Body of pancreas (tissue), 4 donors: ENCODE measurements around the gene SEC24B. TPM values are rescaled to one million over a fixed set of nuclear protein-coding genes. Genes with fewer than 3 reads are reported as not detected.

Experiments
- ATAC-seq: fragments of 150-250 bp; one replicate; pipeline ENCODE4 v1.9.1; 2016
- DNase-seq, 4 donors: peaks; one replicate each; pipeline ENCODE4 v3.0.0-alpha.2; 2019
- H3K27ac ChIP-seq, 4 donors: fragments of 200-600 bp; sonication (generic); 1 replicate in 3 of 4; 2 replicates in 1 of 4; pipeline versions ENCODE4 v1.5.1 to v1.6.1; 2016 to 2019; ENCODE audit warnings: mild to moderate bottlenecking in 1 of 4, mixed read lengths in 1 of 4, moderate library complexity in 1 of 4
- H3K27me3 ChIP-seq, 2 donors: fragments of 200-600 bp; sonication (generic); one replicate each; pipeline ENCODE4 v1.6.0; 2016; ENCODE audit warnings: mild to moderate bottlenecking in 1 of 2
- H3K36me3 ChIP-seq, 2 donors: fragments of 200-600 bp; sonication (generic); replicated peaks in 1 of 2; 2 replicates each; pipeline ENCODE4 v1.5.1; 2016; ENCODE audit warnings: low read depth in 2 of 2; ENCODE audit not compliant: insufficient read depth in 1 of 2
- H3K4me1 ChIP-seq: fragments of 200-600 bp; sonication (generic); one replicate; pipeline ENCODE4 v1.6.0; 2016
- H3K4me3 ChIP-seq, 2 donors: fragments of 200-600 bp; sonication (generic); 1 replicate in 1 of 2; 2 replicates in 1 of 2; pipeline ENCODE4 v1.5.1; 2016 to 2019
- H3K9me3 ChIP-seq, 3 donors: fragments of 200-600 bp; sonication (generic); 1 replicate in 2 of 3; 2 replicates in 1 of 3; pipeline ENCODE4 v1.5.1; 2016
- POLR2A ChIP-seq, 3 donors: fragments of 450-650 bp; IDR thresholded peaks; one replicate each; pipeline ENCODE4 v1.6.1; 2016; ENCODE audit warnings: antibody characterized with exemption in 3 of 3, mild to moderate bottlenecking in 2 of 3
- WGBS, 2 donors: methylation state at CpG; one replicate each; pipeline ENCODE4 v1.1.5; 2017; 5-methylcytosine and 5-hydroxymethylcytosine counted together
- intact Hi-C: fragments of 100-400 bp; cut with DNase I; formaldehyde crosslinking; loops from one replicate; pipeline ENCODE4 v1.15.1; 2023
- total RNA-seq, 2 donors: library from RNA; depleted of rRNA; stranded (reverse); fragments of >200 nt; gene quantifications; one replicate each; pipeline ENCODE4 v1.1.0, GENCODE V29; 2016
- TF ChIP-seq, protein P1 (sequence below), 7 experiments: fragments of 450-650 bp in 4 of 7; fragments of 200-600 bp in 3 of 7; sonication (generic) in 3 of 7; IDR thresholded peaks; one replicate each; pipeline ENCODE4 v1.5.1; 2016 to 2019; ENCODE audit warnings: antibody characterized with exemption in 7 of 7

SEC24B gene
- total RNA-seq: 10 to 100 TPM; 10.2 to 16.3 TPM

DNA sequence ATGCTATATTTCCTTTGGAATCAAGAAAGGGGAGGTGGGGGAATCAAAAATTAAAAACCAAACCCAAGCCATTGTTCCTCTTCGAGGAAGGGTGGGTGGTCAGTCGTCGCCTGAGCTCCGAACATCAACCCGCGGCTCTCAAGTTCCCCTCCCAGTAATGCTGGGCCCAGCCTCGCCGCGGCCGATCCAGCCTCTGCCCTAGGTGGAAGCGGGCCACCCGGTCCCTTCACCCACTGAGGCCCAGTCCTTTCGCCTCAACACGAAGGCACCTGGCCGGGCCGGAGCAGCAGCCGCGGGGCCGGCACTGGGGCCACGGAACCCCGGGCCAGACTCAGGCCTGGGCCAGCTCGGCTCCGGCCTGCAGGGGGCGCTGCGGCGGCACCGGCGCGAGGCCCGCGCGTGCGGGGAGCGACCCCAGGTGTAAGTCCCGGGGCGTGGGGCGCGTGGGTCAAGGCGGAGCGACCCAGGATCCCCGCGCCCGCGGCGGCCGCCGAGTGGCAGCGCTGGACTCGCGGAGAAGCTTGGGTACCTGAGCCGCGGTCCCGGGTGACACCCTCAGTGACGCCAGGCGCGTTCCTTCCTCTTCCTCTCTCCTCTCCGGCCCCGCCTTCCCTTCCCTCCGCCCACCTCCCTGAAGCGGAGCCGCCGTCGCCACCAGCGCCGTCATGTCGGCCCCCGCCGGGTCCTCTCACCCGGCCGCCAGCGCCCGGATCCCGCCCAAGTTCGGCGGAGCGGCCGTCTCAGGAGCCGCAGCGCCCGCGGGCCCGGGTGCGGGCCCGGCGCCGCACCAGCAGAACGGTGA, at the start of gene SEC24B:
TSS of gene SEC24B (plus strand) at position 611 of the 802 bp plus-strand sequence. CDS start at position 666, 55 bp downstream.
- ATAC-seq (peak; percentile 92), DNase-seq (peak; percentile 87 to 93 (median 88))
- WGBS, 2 donors: 1% methylated on average over 33 to 57 of the region's 87 CpGs
- Histone ChIP-seq H3K9me3 (no peaks in the 10 kb centered on the region), H3K27me3 (no peaks in the 10 kb centered on the region), H3K27ac (peak within 1 kb of the TSS; percentile 81 to 91 (median 90)), H3K4me1 (peaks cover 33% of the 10 kb centered on the region), H3K36me3 (no peaks in the 10 kb centered on the region), H3K4me3 (peak within 1 kb of the TSS; percentile 42 to 46)
- intact Hi-C loops: no loop called here
- peak; percentile 70 to 76 (median 72) for TF ChIP-seq POLR2A (IDR thresholded peaks at IDR 0.05)
- TF ChIP-seq, protein P1, sequence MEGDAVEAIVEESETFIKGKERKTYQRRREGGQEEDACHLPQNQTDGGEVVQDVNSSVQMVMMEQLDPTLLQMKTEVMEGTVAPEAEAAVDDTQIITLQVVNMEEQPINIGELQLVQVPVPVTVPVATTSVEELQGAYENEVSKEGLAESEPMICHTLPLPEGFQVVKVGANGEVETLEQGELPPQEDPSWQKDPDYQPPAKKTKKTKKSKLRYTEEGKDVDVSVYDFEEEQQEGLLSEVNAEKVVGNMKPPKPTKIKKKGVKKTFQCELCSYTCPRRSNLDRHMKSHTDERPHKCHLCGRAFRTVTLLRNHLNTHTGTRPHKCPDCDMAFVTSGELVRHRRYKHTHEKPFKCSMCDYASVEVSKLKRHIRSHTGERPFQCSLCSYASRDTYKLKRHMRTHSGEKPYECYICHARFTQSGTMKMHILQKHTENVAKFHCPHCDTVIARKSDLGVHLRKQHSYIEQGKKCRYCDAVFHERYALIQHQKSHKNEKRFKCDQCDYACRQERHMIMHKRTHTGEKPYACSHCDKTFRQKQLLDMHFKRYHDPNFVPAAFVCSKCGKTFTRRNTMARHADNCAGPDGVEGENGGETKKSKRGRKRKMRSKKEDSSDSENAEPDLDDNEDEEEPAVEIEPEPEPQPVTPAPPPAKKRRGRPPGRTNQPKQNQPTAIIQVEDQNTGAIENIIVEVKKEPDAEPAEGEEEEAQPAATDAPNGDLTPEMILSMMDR (IDR thresholded peaks at IDR 0.05): peak; percentile 45 to 98 (median 90)

DNA sequence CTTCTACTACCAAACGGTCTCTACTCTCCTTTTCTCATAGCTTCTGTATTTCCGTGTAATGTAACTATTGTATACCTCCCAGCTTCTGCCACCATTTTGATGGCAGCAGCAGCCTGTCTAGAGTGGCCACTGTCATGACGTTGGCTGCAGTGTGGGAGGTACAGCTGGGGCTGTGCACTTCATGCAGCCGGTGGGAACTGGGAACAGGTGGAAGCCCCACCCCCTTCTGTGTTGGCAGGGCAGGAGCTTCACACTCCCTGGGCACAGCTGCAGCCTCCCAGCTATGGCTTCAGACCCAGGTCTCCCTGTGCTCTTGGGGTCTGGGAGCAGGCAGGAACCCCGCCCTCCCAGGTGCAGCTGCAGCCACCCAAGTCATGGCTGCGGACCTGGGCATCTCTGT, 49.8 kb upstream of the SEC24B start:
- Histone ChIP-seq H3K27me3 (no peaks in the 10 kb centered on the region), H3K4me1 (peaks cover 2% of the 10 kb centered on the region), H3K4me3 (no peak overlapping the region), H3K9me3 (no peaks in the 10 kb centered on the region), H3K36me3 (no peaks in the 10 kb centered on the region), H3K27ac (no peak overlapping the region)
- intact Hi-C loops: no loop called here
- TF ChIP-seq, protein P1 (IDR thresholded peaks at IDR 0.05): no peak
- TF ChIP-seq POLR2A (IDR thresholded peaks at IDR 0.05): no peak
- ATAC-seq: no peak
- DNase-seq: peak in 1 of 4 donors; percentile 17
- WGBS, 2 donors: 67 to 72% methylated on average over 6 of the region's 6 CpGs

DNA sequence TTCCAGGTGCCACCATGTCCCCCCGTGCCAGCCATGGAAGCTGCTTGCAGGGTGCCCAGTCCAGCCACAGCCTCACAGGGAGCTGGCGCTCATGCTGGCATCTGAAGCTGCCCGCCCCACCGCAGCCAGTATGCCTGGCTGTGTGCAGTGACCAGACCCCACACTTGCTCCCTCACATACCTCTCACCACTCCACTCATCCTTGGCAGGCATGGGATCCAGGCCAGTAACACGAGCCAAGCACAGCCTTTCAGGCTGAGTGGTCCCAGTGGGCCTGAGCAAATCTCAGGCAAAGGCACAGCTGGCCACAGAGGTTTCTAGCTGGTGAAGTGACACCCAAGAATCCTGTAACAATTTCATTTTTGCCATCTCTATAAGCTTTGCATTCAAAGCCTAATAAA, 48.4 kb upstream of the SEC24B start:
- no peak for TF ChIP-seq POLR2A (IDR thresholded peaks at IDR 0.05)
- TF ChIP-seq, protein P1 (IDR thresholded peaks at IDR 0.05): no peak
- H3K9me3 ChIP-seq: no peaks in the 10 kb centered on the region
- H3K4me1 ChIP-seq: peaks cover 16% of the 10 kb centered on the region
- intact Hi-C loops: no loop called here
- H3K4me3 ChIP-seq: no peak overlapping the region
- DNase-seq (no peak), ATAC-seq (no peak)
- H3K27me3 ChIP-seq: no peaks in the 10 kb centered on the region
- no peaks in the 10 kb centered on the region for H3K36me3 ChIP-seq
- WGBS, 2 donors: 94 to 100% methylated on average over 1 to 5 of the region's 5 CpGs
- no peak overlapping the region for H3K27ac ChIP-seq

DNA sequence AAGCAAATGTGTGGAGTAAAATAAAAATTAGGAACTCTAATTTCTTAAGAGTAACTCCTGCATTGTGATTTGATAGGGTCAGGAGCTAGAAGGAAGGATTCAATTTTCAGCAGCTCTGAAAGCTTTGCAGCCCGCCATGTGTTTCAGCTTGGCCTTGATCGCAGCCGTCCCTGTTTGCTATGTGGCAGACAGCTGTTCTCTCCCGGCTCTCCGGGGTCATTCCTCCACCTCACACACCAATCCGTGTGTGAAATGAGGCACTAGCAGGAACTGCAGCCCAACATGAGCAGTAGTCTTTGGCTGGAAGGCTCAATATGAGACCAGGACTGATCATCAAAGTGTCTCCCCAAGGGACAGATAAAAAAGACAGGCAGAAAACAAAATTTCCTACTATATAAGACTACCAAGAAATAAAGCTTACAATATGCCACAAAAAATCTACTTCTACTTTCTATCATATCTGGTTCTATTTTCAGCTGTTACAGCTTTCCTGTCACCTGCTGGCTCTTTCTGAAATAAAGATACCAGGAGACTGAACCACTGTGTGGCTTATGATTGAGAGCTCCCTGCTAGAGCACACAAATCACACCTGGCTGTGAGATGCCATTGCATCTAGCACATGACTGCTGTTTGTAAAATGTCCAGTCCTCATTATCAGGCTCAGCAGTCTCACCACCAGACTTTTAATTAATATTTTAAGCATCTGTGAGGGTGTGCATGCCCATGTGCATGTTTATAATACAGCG, 44.1 kb upstream of the SEC24B start:
- ATAC-seq: peak; percentile 78
- TF ChIP-seq POLR2A (IDR thresholded peaks at IDR 0.05): no peak
- TF ChIP-seq, protein P1 (IDR thresholded peaks at IDR 0.05): peak in 2 of 7 experiments; percentile 10 to 19

More for the DNA sequence above, 44.1 kb upstream of the SEC24B start:
- peak; percentile 38 to 71 (median 47) for DNase-seq
- Histone ChIP-seq H3K36me3 (no peaks in the 10 kb centered on the region), H3K27me3 (no peaks in the 10 kb centered on the region), H3K4me3 (no peak overlapping the region), H3K4me1 (peaks cover 17% of the 10 kb centered on the region), H3K9me3 (no peaks in the 10 kb centered on the region), H3K27ac (peak overlapping the region in 2 of 4 donors; percentile 2 to 27)
- intact Hi-C loops: no loop called here
- WGBS, 2 donors: 16 to 33% methylated on average over 7 of the region's 7 CpGs
